ENCODE measurements around the gene SEC11A.

The SEC11A gene

DNA sequence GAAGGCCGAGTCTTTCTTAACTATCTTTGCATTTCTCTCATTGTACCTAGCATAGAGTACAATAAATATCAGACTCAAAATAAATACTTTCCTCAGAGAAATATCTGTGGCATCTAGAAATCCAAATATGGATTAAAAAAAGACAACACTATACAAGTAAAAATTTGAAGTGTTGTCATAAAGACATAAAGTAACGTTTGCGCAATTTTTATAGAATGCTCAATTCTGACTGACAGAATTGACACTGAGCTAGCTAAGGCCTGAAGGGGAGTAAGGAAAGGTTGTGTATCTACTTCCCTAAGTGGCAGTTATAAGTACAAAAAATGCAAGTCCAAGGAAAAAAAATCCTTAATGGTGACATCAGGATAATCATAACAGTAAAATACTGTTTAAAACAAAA, 1.1 kb downstream of the SEC11A start:
- TF ChIP-seq, protein P1, sequence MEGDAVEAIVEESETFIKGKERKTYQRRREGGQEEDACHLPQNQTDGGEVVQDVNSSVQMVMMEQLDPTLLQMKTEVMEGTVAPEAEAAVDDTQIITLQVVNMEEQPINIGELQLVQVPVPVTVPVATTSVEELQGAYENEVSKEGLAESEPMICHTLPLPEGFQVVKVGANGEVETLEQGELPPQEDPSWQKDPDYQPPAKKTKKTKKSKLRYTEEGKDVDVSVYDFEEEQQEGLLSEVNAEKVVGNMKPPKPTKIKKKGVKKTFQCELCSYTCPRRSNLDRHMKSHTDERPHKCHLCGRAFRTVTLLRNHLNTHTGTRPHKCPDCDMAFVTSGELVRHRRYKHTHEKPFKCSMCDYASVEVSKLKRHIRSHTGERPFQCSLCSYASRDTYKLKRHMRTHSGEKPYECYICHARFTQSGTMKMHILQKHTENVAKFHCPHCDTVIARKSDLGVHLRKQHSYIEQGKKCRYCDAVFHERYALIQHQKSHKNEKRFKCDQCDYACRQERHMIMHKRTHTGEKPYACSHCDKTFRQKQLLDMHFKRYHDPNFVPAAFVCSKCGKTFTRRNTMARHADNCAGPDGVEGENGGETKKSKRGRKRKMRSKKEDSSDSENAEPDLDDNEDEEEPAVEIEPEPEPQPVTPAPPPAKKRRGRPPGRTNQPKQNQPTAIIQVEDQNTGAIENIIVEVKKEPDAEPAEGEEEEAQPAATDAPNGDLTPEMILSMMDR (conservative IDR thresholded peaks at IDR 0.05): no peak
- no peak for TF ChIP-seq ZFX (IDR thresholded peaks at IDR 0.05)
- H3K27ac ChIP-seq: 0 out of 2 replicates have a peak overlapping the region, but pooled peaks have one; percentile 82

DNA sequence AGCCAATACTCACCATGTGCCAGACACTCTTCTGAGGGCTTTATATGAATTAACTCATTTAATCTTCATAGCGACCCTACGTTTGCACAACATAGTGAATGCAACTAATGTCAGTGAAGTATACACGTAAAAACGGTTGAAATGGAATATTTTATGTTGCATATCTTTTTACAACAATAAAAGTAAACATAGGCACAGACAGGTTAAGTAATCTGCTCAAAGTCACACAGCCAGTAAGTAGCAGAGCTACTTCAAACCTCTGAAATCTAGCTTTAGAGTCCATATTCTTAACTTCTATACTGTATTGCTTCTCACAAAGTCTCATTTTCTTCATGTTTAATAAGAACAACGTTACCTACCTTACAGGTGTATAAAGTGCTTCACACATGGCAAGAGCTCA, 1.6 kb downstream of the SEC11A start:
- TF ChIP-seq ZFX (IDR thresholded peaks at IDR 0.05): no peak
- TF ChIP-seq, protein P1 (conservative IDR thresholded peaks at IDR 0.05): no peak
- no peak overlapping the region for H3K27ac ChIP-seq

DNA sequence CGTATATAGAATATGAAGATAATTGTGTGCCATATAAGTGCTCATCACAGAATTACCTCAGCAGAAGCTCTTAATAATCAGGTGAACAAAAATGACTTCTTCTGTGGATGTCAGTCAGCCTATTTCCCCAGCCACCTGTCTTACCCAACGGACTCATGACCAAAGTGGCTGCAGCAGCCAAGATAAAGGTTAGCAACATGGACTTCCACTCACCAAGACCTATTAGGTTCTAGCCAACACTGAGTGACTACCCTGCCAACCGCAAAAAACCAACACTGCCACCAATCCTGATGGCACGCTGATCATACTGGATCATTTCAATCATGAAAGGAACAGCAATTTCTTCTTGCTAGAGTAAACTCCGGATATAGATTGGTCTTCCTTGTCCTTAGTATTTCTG, 12.1 kb downstream of the SEC11A start:
- H3K27ac ChIP-seq: no peak overlapping the region
- TF ChIP-seq ZFX (IDR thresholded peaks at IDR 0.05): no peak
- TF ChIP-seq, protein P1 (conservative IDR thresholded peaks at IDR 0.05): no peak

DNA sequence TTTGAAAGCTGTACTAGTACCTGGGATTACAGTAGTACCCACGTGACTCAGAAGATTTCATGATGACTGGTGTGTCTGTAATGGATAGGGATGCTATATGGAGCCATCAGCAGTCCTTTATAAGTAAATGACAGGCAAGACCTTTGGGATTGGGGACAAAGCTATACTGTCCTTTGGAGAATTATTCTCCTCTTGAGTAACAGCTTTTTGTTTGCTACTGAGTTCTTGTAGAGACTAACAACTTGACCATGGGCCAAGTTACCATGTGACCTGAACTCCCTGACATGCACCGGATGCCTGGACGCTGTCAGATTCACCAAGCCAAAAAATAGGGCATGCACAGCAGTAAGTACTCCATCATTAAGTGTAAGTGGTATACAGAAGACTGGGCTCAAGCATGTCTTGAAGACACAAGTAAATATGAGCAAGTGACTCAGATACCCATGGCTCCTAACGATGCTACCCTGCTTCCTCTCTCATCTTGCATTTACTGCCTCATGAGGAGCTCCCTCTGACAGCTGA, 12.9 kb downstream of the SEC11A start:
- TF ChIP-seq, protein P1 (conservative IDR thresholded peaks at IDR 0.05): no peak
- TF ChIP-seq ZFX (IDR thresholded peaks at IDR 0.05): no peak
- no peak overlapping the region for H3K27ac ChIP-seq

DNA sequence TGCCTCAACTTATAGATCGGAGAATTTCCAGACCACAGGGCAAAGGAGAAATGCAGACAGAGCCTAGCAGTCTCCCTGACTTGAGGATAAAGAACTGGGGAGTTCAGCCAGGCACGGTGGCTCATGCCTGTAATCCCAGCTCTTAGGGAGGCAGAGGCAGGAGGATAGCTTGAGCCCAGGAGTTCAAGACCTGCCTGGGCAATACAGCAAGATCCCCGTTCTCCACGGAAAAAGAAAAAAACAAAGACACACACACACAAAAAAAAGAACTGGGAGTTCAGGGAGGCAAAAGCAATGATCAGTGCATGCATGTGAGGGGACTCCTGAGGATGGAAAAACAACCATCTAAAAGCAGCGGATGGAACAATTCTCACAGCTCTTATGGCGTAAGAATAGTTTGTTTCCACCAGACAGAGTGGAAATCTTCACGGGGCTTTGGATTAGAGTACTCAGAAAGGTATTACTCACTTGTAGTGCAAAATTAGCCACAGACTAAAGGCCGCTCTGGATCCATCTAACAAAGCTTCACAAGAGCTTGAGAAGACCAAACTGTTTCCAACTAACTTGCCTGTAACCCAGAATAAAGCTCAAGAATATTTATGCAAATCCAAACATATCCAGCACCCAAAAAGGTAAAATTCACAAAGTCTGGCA, 16.3 kb downstream of the SEC11A start:
- H3K27ac ChIP-seq: no peak overlapping the region
- no peak for TF ChIP-seq ZFX (IDR thresholded peaks at IDR 0.05)
- TF ChIP-seq, protein P1 (conservative IDR thresholded peaks at IDR 0.05): no peak

DNA sequence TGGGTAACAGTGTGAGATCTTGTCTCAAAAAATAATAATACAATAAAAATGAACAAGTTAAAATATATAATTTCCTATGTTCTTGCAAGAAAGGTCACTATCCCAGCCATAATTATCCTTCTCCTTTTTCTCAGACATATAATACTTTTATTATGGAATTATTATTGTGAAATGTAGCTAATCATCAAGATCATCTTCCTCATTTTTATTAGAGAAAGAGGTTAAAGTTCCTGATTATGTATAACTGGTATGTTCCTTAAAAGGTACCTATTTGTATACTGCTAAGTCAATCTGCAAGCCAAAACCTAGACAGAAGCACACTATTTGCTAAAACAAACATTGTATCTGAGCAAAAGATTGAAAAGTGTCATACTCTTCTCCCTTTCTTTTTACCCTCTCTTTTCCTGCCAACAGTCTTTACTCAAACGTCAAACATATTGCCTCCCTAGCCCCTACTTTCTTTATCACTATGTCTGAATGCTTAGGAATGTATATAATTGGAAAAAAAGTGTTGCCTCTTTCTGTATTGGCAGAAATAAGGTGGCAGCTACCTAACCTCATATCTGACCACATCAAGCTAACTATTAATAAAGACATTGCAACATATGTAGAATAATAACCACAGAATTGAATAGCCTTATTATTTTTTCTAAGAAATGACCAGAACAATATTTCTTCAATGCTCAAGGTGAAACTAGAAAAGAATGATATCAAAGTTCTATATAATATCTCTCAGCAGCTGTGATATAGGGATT, 18.5 kb downstream of the SEC11A start:
- H3K27ac ChIP-seq: no peak overlapping the region
- TF ChIP-seq, protein P1 (conservative IDR thresholded peaks at IDR 0.05): no peak
- TF ChIP-seq ZFX (IDR thresholded peaks at IDR 0.05): no peak

DNA sequence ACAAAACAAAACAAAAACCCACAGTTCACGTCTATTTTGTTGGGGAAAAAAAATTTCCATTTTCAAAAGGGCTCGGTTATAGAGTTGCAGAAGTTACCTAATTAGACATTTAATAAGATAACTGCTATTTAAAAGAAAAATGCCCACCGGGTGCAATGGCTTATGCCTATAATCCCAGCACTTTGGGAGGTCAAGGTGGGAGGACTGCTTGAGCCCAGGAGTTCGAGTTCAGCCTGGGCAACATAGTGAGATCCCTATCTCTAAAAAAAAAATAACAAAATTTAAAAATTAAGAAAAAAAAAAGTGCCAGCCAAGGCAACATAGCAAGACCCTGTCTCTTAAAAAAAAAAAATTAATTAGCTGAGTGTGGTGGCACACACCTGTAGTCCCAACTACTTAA, 19.2 kb downstream of the SEC11A start:
- no peak overlapping the region for H3K27ac ChIP-seq
- TF ChIP-seq, protein P1 (conservative IDR thresholded peaks at IDR 0.05): no peak
- no peak for TF ChIP-seq ZFX (IDR thresholded peaks at IDR 0.05)

Measured in C4-2B (cell line).